Thyroid gland (tissue), 4 donors: ENCODE results near the gene LRFN4. TPM values are rescaled to one million over a fixed set of nuclear protein-coding genes. Genes with fewer than 3 reads are reported as not detected.

Experiments used
- DNase-seq, 2 donors: peaks; one replicate each; pipeline ENCODE4 v3.0.0-alpha.2; 2019
- H3K27ac ChIP-seq, 3 donors: fragments of 200-600 bp; sonication (generic); 1 replicate in 2 of 3; 2 replicates in 1 of 3; pipeline ENCODE4 v1.5.1; 2016 to 2019; ENCODE audit warnings: mild to moderate bottlenecking in 1 of 3, moderate library complexity in 1 of 3
- H3K27me3 ChIP-seq: fragments of 200-600 bp; sonication (generic); one replicate; pipeline ENCODE4 v1.5.1; 2019
- H3K36me3 ChIP-seq, 2 donors: fragments of 200-600 bp; sonication (generic); one replicate each; pipeline ENCODE4 v1.5.1; 2016 to 2019
- H3K4me1 ChIP-seq, 2 donors: fragments of 200-600 bp; sonication (generic); one replicate each; pipeline ENCODE4 v1.5.1; 2017 to 2019
- H3K4me3 ChIP-seq, 3 donors: fragments of 200-600 bp; sonication (generic); replicated peaks in 1 of 3; 1 replicate in 2 of 3; 2 replicates in 1 of 3; pipeline ENCODE4 v1.5.1; 2016; ENCODE audit warnings: mild to moderate bottlenecking in 1 of 3
- H3K9me3 ChIP-seq: fragments of 200-600 bp; sonication (generic); one replicate; pipeline ENCODE4 v1.5.1; 2017
- POLR2A ChIP-seq, 2 donors: fragments of 450-650 bp; IDR thresholded peaks; one replicate each; pipeline ENCODE4 v1.6.1; 2017; ENCODE audit warnings: antibody characterized with exemption in 2 of 2, mild to moderate bottlenecking in 2 of 2, moderate library complexity in 1 of 2
- WGBS, 2 donors: methylation state at CpG; one replicate each; pipeline ENCODE4 v1.1.5; 2017; 5-methylcytosine and 5-hydroxymethylcytosine counted together
- intact Hi-C: fragments of 100-400 bp; cut with DNase I; formaldehyde crosslinking; loops from one replicate; pipeline ENCODE4 v1.15.1; 2023
- total RNA-seq, 4 donors: library from RNA; depleted of rRNA; stranded (reverse); fragments of >200 nt; gene quantifications; one replicate each; pipeline ENCODE4 v1.2.3, GENCODE V29; 2016
- TF ChIP-seq, protein P1 (sequence below), 6 experiments: fragments of 200-600 bp in 3 of 6; fragments of 450-650 bp in 3 of 6; sonication (generic) in 3 of 6; IDR thresholded peaks; one replicate each; pipeline ENCODE4 v1.5.1; 2016 to 2019; ENCODE audit warnings: antibody characterized with exemption in 6 of 6, mild to moderate bottlenecking in 2 of 6, inconsistent platforms in 1 of 6, moderate library complexity in 1 of 6

LRFN4 gene
- total RNA-seq, 4 donors from 2014 or later: 4.7 to 7.5 (median 5.9) TPM

DNA sequence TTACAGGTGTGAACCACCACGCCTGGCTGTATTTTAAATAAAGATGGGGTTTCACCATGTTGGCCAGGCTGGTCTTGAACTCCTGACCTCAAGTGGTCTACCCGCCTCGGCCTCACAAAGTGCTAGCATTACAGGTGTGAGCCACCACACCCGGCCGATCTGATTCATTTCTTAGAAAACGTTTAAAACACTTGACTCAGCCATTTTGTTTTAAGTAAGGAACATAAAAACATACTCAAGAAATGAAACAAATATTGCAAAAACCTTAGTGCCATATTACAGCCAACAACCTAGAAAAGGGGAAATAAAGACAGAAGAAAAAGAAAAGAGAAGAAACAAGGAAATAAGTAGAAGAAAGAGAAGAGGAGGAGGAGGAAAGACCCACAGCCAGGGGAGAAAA lies 17.4 kb downstream of the LRFN4 start:
- H3K27ac ChIP-seq: no peak overlapping the region
- TF ChIP-seq, protein P1, sequence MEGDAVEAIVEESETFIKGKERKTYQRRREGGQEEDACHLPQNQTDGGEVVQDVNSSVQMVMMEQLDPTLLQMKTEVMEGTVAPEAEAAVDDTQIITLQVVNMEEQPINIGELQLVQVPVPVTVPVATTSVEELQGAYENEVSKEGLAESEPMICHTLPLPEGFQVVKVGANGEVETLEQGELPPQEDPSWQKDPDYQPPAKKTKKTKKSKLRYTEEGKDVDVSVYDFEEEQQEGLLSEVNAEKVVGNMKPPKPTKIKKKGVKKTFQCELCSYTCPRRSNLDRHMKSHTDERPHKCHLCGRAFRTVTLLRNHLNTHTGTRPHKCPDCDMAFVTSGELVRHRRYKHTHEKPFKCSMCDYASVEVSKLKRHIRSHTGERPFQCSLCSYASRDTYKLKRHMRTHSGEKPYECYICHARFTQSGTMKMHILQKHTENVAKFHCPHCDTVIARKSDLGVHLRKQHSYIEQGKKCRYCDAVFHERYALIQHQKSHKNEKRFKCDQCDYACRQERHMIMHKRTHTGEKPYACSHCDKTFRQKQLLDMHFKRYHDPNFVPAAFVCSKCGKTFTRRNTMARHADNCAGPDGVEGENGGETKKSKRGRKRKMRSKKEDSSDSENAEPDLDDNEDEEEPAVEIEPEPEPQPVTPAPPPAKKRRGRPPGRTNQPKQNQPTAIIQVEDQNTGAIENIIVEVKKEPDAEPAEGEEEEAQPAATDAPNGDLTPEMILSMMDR (IDR thresholded peaks at IDR 0.05): no peak
- TF ChIP-seq POLR2A (IDR thresholded peaks at IDR 0.05): no peak
- intact Hi-C loops: no loop called here
- no peaks in the 10 kb centered on the region for H3K4me1 ChIP-seq
- no peak for DNase-seq
- no peaks in the 10 kb centered on the region for H3K9me3 ChIP-seq
- no peak overlapping the region for H3K4me3 ChIP-seq
- WGBS, 2 donors: 89% methylated on average over 6 of the region's 6 CpGs
- no peaks in the 10 kb centered on the region for H3K27me3 ChIP-seq
- H3K36me3 ChIP-seq: no peaks in the 10 kb centered on the region

DNA sequence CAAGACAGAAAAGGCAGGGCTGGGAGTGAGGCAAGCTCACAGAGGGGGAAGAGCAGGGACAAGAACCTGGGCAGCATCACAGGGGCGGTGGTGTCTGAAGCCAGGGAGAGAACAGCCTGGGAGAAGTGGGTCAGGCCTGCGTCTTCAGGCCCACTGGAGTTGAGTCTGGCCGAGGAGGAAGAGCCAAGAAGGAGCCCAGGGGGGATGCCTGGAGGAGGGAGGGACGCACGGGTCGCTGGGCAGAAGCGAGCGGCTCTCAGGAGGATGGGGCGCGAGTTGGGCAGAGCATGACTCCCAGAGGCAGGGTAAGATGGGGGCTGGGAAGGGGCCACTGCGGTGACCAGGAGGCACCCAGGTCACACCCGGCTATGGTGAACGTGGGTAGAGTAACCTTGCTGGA lies 18.5 kb downstream of the LRFN4 start:
- Histone ChIP-seq H3K4me3 (no peak overlapping the region), H3K27ac (no peak overlapping the region), H3K36me3 (no peaks in the 10 kb centered on the region), H3K27me3 (no peaks in the 10 kb centered on the region), H3K9me3 (no peaks in the 10 kb centered on the region), H3K4me1 (peaks cover 1 to 4% of the 10 kb centered on the region in 2 donors)
- TF ChIP-seq, protein P1 (IDR thresholded peaks at IDR 0.05): no peak
- TF ChIP-seq POLR2A (IDR thresholded peaks at IDR 0.05): no peak
- intact Hi-C loops: no loop called here
- DNase-seq: no peak
- WGBS, 2 donors: 78 to 79% methylated on average over 13 of the region's 13 CpGs

DNA sequence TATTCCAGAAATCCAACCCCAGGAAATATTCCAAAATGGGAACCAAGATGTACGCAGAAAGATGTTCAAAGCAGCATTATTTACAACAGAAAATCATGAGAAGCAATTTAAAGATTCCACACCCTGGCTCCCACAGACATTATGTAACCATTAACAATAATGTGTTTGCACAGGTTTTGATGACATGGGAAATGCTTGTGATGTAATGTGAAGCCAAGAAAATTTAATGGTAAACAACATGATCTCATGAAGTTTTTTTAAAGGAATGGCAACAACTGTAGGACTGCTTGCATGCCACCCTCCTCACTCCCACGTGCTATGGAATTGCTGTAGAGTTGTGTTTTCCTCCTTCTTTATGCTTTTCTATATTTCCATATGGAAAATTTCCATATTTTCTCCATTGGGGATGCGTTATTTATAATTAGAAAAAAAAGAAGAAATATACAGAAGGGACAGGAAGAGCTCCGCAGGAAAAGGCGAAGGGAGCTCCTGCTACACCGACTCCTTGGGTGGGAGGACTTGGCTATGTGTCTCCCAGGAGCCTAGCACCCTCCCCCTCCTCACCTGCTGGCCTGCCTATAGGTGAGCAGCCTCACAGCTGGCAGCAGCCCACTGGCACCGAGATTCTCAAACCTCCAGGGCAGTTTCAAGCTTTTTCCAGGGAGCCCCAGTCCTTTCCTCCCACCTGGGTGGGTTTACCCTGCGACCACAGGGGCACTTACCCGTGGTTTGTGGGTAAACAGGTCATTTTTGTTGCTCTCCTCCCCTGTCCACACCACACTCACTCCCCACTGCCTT lies 20.9 kb downstream of the LRFN4 start:
- Histone ChIP-seq H3K27ac (no peak overlapping the region), H3K4me1 (peaks cover 4 to 16% of the 10 kb centered on the region in 2 donors), H3K9me3 (no peaks in the 10 kb centered on the region), H3K36me3 (no peaks in the 10 kb centered on the region), H3K4me3 (no peak overlapping the region), H3K27me3 (no peaks in the 10 kb centered on the region)
- intact Hi-C loops: no loop called here
- no peak for TF ChIP-seq POLR2A (IDR thresholded peaks at IDR 0.05)
- TF ChIP-seq, protein P1 (IDR thresholded peaks at IDR 0.05): no peak
- no peak for DNase-seq
- 86 to 89% methylated on average over 9 of the region's 9 CpGs for WGBS, 2 donors

DNA sequence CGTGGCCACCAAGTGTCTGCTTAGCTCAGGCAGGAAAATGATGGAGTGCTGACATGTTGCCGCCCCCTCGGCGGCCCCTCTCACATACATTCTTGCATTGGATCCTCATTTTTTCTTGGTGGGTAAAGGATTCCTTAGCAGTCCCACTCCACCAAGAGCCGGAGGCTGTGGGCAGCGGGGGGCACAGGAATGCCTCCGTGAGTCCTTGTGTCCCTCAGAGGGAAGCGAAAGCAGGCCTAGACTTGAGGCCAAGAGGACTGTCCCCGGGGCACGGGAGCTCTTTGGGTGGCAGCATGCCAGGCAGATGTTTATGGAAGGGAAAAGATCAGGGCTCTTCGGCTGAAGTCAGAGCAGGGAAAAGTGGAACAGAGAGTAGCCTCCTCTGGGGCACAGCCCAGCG lies 21.6 kb downstream of the LRFN4 start:
- intact Hi-C loops: no loop called here
- Histone ChIP-seq H3K27ac (no peak overlapping the region), H3K27me3 (no peaks in the 10 kb centered on the region), H3K4me3 (no peak overlapping the region), H3K36me3 (no peaks in the 10 kb centered on the region), H3K4me1 (peaks cover 4 to 23% of the 10 kb centered on the region in 2 donors), H3K9me3 (no peaks in the 10 kb centered on the region)
- TF ChIP-seq, protein P1 (IDR thresholded peaks at IDR 0.05): no peak
- no peak for TF ChIP-seq POLR2A (IDR thresholded peaks at IDR 0.05)
- no peak for DNase-seq
- 69 to 70% methylated on average over 12 of the region's 12 CpGs for WGBS, 2 donors

DNA sequence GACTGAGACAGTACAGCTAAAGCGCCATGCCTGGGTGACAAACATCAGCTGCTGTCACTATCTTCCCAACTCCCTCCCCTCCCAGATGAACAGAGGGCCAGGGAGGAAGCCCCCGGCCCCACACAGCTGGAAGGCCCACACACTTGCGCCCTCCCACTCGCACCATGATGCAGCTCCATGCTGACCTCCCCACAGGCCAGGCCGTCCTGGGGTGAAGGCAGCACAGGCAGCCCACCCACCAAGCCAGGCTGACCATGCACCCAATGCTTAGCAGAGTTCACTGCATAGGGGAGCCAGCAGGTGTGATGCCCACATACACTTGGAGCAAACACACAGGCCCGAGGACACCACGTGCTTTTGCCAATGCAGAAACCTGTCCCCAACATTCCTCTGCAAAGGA lies 22.1 kb downstream of the LRFN4 start:
- no peak overlapping the region for H3K4me3 ChIP-seq
- no peak overlapping the region for H3K27ac ChIP-seq

More for the DNA sequence above, 22.1 kb downstream of the LRFN4 start:
- H3K4me1 ChIP-seq: peaks cover 4 to 25% of the 10 kb centered on the region in 2 donors
- H3K9me3 ChIP-seq: no peaks in the 10 kb centered on the region
- 78 to 100% methylated on average over 3 of the region's 7 CpGs for WGBS, 2 donors
- no peaks in the 10 kb centered on the region for H3K36me3 ChIP-seq
- intact Hi-C loops: no loop called here
- TF ChIP-seq POLR2A (IDR thresholded peaks at IDR 0.05): no peak
- TF ChIP-seq, protein P1 (IDR thresholded peaks at IDR 0.05): no peak
- H3K27me3 ChIP-seq: no peaks in the 10 kb centered on the region
- DNase-seq: no peak
